ENCODE measurements around the gene KRTAP19-2. TPM values are rescaled to one million over a fixed set of nuclear protein-coding genes. Genes with fewer than 3 reads are reported as not detected.

KRTAP19-2 gene
- total and polyA plus RNA-seq, 2 donors: not detected

- no peak for DNase-seq (ENCODE audit: low read depth in 6 of 9, low spot score in 9 of 9)
- Histone ChIP-seq H3K4me3 (ENCODE audit: low read length in 2 of 2) (no peak within 1 kb of the TSS), H3K27me3 (ENCODE audit: control insufficient read depth in 2 of 2, insufficient read depth in 1 of 2, low read length in 1 of 2) (no peaks in the 10 kb centered on the region), H3K4me1 (ENCODE audit: control insufficient read depth in 2 of 2, insufficient read depth in 2 of 2, low read length in 2 of 2) (no peaks in the 10 kb centered on the region), H3K36me3 (ENCODE audit: control insufficient read depth in 2 of 2, insufficient read depth in 2 of 2, low read length in 1 of 2) (no peaks in the 10 kb centered on the region), H3K9me3 (ENCODE audit: control insufficient read depth in 2 of 2, insufficient read depth in 1 of 2, low read length in 1 of 2) (no peaks in the 10 kb centered on the region), H3K27ac (ENCODE audit: low read depth in 1 of 2, low read length in 1 of 2) (no peak within 1 kb of the TSS)
- WGBS: 94% methylated on average over 7 of the region's 7 CpGs
Measured at GRCh38 chr21:30480145-30480544, 7.1 kb downstream of the KRTAP19-2 start, which contains the start of gene KRTAP19-1. KRTAP19-1 (minus strand) TSS chr21:30480367; CDS start chr21:30480317, 50 bp downstream.

DNA sequence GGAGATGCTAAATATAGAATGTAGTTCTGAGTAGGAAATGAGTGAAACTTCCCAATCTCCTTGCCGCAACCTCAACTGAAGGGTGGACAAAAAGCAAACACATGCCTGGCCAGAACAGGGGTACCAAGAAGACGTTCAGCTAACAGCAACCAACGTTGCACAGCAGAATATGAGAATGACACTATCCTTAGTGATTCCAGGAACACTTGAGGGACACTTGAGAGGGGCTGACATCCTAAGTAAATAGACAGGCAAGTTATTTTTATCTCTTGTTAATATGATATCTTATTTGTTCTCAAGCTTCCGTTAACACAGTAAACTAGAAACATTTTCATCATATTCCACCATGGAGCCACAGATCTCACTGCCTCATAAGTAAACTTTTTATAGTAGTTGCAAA lies 8.0 kb downstream of the KRTAP19-2 start:
- no peaks in the 10 kb centered on the region for H3K36me3 ChIP-seq (ENCODE audit: control insufficient read depth in 2 of 2, insufficient read depth in 2 of 2, low read length in 1 of 2)
- 63% methylated on average over 4 of the region's 4 CpGs for WGBS
- H3K27ac ChIP-seq (ENCODE audit: low read depth in 1 of 2, low read length in 1 of 2): no peak overlapping the region
- no peaks in the 10 kb centered on the region for H3K27me3 ChIP-seq (ENCODE audit: control insufficient read depth in 2 of 2, insufficient read depth in 1 of 2, low read length in 1 of 2)
- H3K4me1 ChIP-seq (ENCODE audit: control insufficient read depth in 2 of 2, insufficient read depth in 2 of 2, low read length in 2 of 2): no peaks in the 10 kb centered on the region
- H3K4me3 ChIP-seq (ENCODE audit: low read length in 2 of 2): no peak overlapping the region
- no peak for DNase-seq (ENCODE audit: low read depth in 6 of 9, low spot score in 9 of 9)
- H3K9me3 ChIP-seq (ENCODE audit: control insufficient read depth in 2 of 2, insufficient read depth in 1 of 2, low read length in 1 of 2): no peaks in the 10 kb centered on the region

DNA sequence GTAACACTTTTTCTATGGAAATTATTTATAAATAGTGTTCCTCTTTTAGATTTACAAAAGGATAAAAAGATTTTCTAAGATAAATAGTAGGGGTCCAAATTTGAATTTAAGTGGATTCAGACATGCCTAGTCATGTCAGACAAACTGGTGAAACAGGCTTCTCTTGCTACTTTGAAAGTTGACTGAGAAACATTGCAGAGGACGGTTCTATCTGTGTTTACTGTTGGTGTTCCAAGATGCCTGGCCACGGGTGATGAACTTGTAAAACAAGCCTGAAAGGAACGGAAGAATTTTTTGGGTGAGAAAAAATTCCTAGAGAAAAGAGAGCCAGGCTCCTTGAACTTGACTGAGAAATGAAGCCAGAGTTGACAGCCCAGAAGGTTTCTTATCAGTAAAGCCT lies 9.2 kb downstream of the KRTAP19-2 start:
- Histone ChIP-seq H3K27ac (ENCODE audit: low read depth in 1 of 2, low read length in 1 of 2) (no peak overlapping the region), H3K9me3 (ENCODE audit: control insufficient read depth in 2 of 2, insufficient read depth in 1 of 2, low read length in 1 of 2) (no peaks in the 10 kb centered on the region), H3K27me3 (ENCODE audit: control insufficient read depth in 2 of 2, insufficient read depth in 1 of 2, low read length in 1 of 2) (no peaks in the 10 kb centered on the region), H3K4me3 (ENCODE audit: low read length in 2 of 2) (no peak overlapping the region), H3K36me3 (ENCODE audit: control insufficient read depth in 2 of 2, insufficient read depth in 2 of 2, low read length in 1 of 2) (no peaks in the 10 kb centered on the region), H3K4me1 (ENCODE audit: control insufficient read depth in 2 of 2, insufficient read depth in 2 of 2, low read length in 2 of 2) (no peaks in the 10 kb centered on the region)
- DNase-seq (ENCODE audit: low read depth in 6 of 9, low spot score in 9 of 9): peak in 1 of 9 donors; percentile 6
- WGBS: 87% methylated on average over 3 of the region's 3 CpGs

- H3K27me3 ChIP-seq (ENCODE audit: control insufficient read depth in 2 of 2, insufficient read depth in 1 of 2, low read length in 1 of 2): no peaks in the 10 kb centered on the region
- H3K9me3 ChIP-seq (ENCODE audit: control insufficient read depth in 2 of 2, insufficient read depth in 1 of 2, low read length in 1 of 2): no peaks in the 10 kb centered on the region
- no peak overlapping the region for H3K4me3 ChIP-seq (ENCODE audit: low read length in 2 of 2)
- no peaks in the 10 kb centered on the region for H3K4me1 ChIP-seq (ENCODE audit: control insufficient read depth in 2 of 2, insufficient read depth in 2 of 2, low read length in 2 of 2)
- 89% methylated on average over 6 of the region's 6 CpGs for WGBS
- H3K27ac ChIP-seq (ENCODE audit: low read depth in 1 of 2, low read length in 1 of 2): no peak overlapping the region
- DNase-seq (ENCODE audit: low read depth in 6 of 9, low spot score in 9 of 9): no peak
- no peaks in the 10 kb centered on the region for H3K36me3 ChIP-seq (ENCODE audit: control insufficient read depth in 2 of 2, insufficient read depth in 2 of 2, low read length in 1 of 2)
Measured at GRCh38 chr21:30468900-30469714, 18.1 kb downstream of the KRTAP19-2 start.

GRCh38 chr21:30463713-30464112 lies 23.5 kb downstream of the KRTAP19-2 start:
- Histone ChIP-seq H3K4me3 (ENCODE audit: low read length in 2 of 2) (no peak overlapping the region), H3K4me1 (ENCODE audit: control insufficient read depth in 2 of 2, insufficient read depth in 2 of 2, low read length in 2 of 2) (no peaks in the 10 kb centered on the region), H3K27me3 (ENCODE audit: control insufficient read depth in 2 of 2, insufficient read depth in 1 of 2, low read length in 1 of 2) (no peaks in the 10 kb centered on the region), H3K36me3 (ENCODE audit: control insufficient read depth in 2 of 2, insufficient read depth in 2 of 2, low read length in 1 of 2) (no peaks in the 10 kb centered on the region), H3K27ac (ENCODE audit: low read depth in 1 of 2, low read length in 1 of 2) (no peak overlapping the region), H3K9me3 (ENCODE audit: control insufficient read depth in 2 of 2, insufficient read depth in 1 of 2, low read length in 1 of 2) (no peaks in the 10 kb centered on the region)
- WGBS: 58% methylated on average over 3 of the region's 3 CpGs
- no peak for DNase-seq (ENCODE audit: low read depth in 6 of 9, low spot score in 9 of 9)

- Histone ChIP-seq H3K36me3 (ENCODE audit: control insufficient read depth in 2 of 2, insufficient read depth in 2 of 2, low read length in 1 of 2) (no peaks in the 10 kb centered on the region), H3K9me3 (ENCODE audit: control insufficient read depth in 2 of 2, insufficient read depth in 1 of 2, low read length in 1 of 2) (no peaks in the 10 kb centered on the region), H3K27me3 (ENCODE audit: control insufficient read depth in 2 of 2, insufficient read depth in 1 of 2, low read length in 1 of 2) (no peaks in the 10 kb centered on the region), H3K4me1 (ENCODE audit: control insufficient read depth in 2 of 2, insufficient read depth in 2 of 2, low read length in 2 of 2) (no peaks in the 10 kb centered on the region), H3K27ac (ENCODE audit: low read depth in 1 of 2, low read length in 1 of 2) (no peak overlapping the region), H3K4me3 (ENCODE audit: low read length in 2 of 2) (no peak overlapping the region)
- 93% methylated on average over 3 of the region's 3 CpGs for WGBS
- no peak for DNase-seq (ENCODE audit: low read depth in 6 of 9, low spot score in 9 of 9)
Measured at GRCh38 chr21:30448514-30448913, 38.7 kb downstream of the KRTAP19-2 start.

- Histone ChIP-seq H3K4me1 (ENCODE audit: control insufficient read depth in 2 of 2, insufficient read depth in 2 of 2, low read length in 2 of 2) (no peaks in the 10 kb centered on the region), H3K27me3 (ENCODE audit: control insufficient read depth in 2 of 2, insufficient read depth in 1 of 2, low read length in 1 of 2) (no peaks in the 10 kb centered on the region), H3K27ac (ENCODE audit: low read depth in 1 of 2, low read length in 1 of 2) (no peak overlapping the region), H3K36me3 (ENCODE audit: control insufficient read depth in 2 of 2, insufficient read depth in 2 of 2, low read length in 1 of 2) (no peaks in the 10 kb centered on the region), H3K9me3 (ENCODE audit: control insufficient read depth in 2 of 2, insufficient read depth in 1 of 2, low read length in 1 of 2) (no peaks in the 10 kb centered on the region), H3K4me3 (ENCODE audit: low read length in 2 of 2) (no peak overlapping the region)
- DNase-seq (ENCODE audit: low read depth in 6 of 9, low spot score in 9 of 9): no peak
- 3% methylated on average over 4 of the region's 4 CpGs for WGBS
Measured at GRCh38 chr21:30447056-30447455, 40.2 kb downstream of the KRTAP19-2 start.

- no peak overlapping the region for H3K27ac ChIP-seq (ENCODE audit: low read depth in 1 of 2, low read length in 1 of 2)
- no peak overlapping the region for H3K4me3 ChIP-seq (ENCODE audit: low read length in 2 of 2)
- no peaks in the 10 kb centered on the region for H3K9me3 ChIP-seq (ENCODE audit: control insufficient read depth in 2 of 2, insufficient read depth in 1 of 2, low read length in 1 of 2)
- no peaks in the 10 kb centered on the region for H3K27me3 ChIP-seq (ENCODE audit: control insufficient read depth in 2 of 2, insufficient read depth in 1 of 2, low read length in 1 of 2)
- WGBS: 79% methylated on average over 1 of the region's 1 CpG
- no peaks in the 10 kb centered on the region for H3K4me1 ChIP-seq (ENCODE audit: control insufficient read depth in 2 of 2, insufficient read depth in 2 of 2, low read length in 2 of 2)
- DNase-seq (ENCODE audit: low read depth in 6 of 9, low spot score in 9 of 9): no peak
- no peaks in the 10 kb centered on the region for H3K36me3 ChIP-seq (ENCODE audit: control insufficient read depth in 2 of 2, insufficient read depth in 2 of 2, low read length in 1 of 2)
Measured at GRCh38 chr21:30444204-30444603, 43.0 kb downstream of the KRTAP19-2 start.

- Histone ChIP-seq H3K9me3 (ENCODE audit: control insufficient read depth in 2 of 2, insufficient read depth in 1 of 2, low read length in 1 of 2) (no peaks in the 10 kb centered on the region), H3K36me3 (ENCODE audit: control insufficient read depth in 2 of 2, insufficient read depth in 2 of 2, low read length in 1 of 2) (no peaks in the 10 kb centered on the region), H3K27me3 (ENCODE audit: control insufficient read depth in 2 of 2, insufficient read depth in 1 of 2, low read length in 1 of 2) (no peaks in the 10 kb centered on the region), H3K4me3 (ENCODE audit: low read length in 2 of 2) (no peak overlapping the region), H3K4me1 (ENCODE audit: control insufficient read depth in 2 of 2, insufficient read depth in 2 of 2, low read length in 2 of 2) (no peaks in the 10 kb centered on the region), H3K27ac (ENCODE audit: low read depth in 1 of 2, low read length in 1 of 2) (no peak overlapping the region)
- no peak for DNase-seq (ENCODE audit: low read depth in 6 of 9, low spot score in 9 of 9)
Measured at GRCh38 chr21:30443226-30443625, 44.0 kb downstream of the KRTAP19-2 start.

Measured in thymus (tissue), 11 donors.